NCI-H146 (cell line): Measurements from ENCODE around the gene KRTAP10-2.

ENCODE experiments used
- DNase-seq: peaks from one replicate; lab custom pipeline; 2025; lab: John Stamatoyannopoulos, UW

Gene KRTAP10-2

DNA sequence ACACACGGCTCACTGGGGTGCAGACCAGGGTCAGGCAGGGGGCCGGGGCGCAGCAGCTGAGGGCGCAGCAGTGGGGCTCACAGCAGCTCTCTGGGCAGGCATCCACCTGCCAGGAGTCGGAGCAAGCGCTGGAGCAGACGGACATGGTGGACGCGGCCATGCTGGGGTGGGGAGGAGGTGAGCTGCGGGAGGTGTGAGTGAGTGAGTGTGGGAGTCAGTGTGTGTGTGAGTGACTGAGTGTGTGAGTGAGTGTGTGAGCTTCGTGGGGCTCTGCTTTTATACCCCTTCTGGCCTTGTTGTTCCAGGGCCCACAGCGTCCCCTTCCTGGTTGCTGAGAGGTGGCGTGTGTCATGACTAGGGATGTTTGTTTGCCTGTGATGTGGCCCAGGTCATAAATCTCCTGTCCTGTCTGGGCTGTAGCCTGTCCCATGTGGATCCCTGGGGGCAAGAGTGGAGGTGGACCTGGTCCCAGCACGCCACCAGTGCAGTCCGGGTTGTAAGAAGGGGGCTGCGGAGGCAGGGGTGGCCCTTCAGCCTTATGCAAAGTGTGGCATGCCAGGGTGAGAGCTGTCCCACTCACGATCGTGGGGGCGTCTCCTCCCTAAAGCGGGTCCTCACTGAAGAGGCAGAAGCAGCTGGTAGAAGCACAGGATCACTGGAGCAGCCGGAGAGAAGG, 11.2 kb downstream of the KRTAP10-2 start, which contains the start of gene KRTAP10-1:
KRTAP10-1 (minus strand) TSS at position 205 of the 676 bp plus-strand sequence; CDS start at position 160, 45 bp downstream.
- no peak for DNase-seq

DNA sequence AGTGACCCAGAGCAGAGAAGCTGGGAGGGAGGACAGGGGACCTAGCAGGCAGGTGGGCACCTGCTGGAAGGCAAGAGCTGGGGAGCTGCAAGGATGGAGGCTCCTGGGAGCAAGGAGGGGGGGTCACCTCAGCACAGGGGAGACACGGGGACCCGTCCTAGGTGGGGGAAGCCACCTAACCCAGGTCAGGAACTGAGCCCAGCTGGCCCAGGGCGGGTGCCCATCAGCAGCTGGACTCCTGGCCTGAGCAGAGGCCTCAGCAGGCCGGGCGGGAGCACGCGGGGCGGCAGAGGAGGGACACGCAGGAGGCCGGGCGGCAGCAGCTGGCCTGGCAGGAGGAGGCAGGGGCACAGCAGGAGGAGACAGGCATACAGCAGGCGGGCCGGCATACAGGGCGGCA, 12.3 kb downstream of the KRTAP10-2 start:
- no peak for DNase-seq

- no peak for DNase-seq
Observed at GRCh38 chr21:44537930-44538911, 13.1 kb downstream of the KRTAP10-2 start.

GRCh38 chr21:44535963-44536362, 15.3 kb downstream of the KRTAP10-2 start:
- no peak for DNase-seq

DNA sequence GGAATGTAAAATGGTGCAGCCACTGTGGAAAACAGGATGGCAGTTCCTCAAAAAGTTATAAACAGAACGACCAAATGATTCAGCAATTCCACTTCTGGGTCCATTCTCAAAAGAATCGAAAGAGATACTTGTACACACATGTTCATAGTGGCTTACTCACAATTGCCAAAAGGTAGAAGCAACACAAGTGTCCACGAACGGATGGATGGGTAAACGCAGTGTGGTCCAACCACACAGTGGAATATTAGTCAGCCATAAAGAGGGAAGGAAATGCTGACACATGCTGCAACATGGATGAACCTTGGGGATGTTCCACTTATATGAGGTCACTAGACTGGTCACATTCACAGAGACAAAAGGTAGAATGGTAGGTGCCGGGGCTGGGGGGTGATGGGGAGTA, 16.6 kb downstream of the KRTAP10-2 start:
- DNase-seq = no peak

DNA sequence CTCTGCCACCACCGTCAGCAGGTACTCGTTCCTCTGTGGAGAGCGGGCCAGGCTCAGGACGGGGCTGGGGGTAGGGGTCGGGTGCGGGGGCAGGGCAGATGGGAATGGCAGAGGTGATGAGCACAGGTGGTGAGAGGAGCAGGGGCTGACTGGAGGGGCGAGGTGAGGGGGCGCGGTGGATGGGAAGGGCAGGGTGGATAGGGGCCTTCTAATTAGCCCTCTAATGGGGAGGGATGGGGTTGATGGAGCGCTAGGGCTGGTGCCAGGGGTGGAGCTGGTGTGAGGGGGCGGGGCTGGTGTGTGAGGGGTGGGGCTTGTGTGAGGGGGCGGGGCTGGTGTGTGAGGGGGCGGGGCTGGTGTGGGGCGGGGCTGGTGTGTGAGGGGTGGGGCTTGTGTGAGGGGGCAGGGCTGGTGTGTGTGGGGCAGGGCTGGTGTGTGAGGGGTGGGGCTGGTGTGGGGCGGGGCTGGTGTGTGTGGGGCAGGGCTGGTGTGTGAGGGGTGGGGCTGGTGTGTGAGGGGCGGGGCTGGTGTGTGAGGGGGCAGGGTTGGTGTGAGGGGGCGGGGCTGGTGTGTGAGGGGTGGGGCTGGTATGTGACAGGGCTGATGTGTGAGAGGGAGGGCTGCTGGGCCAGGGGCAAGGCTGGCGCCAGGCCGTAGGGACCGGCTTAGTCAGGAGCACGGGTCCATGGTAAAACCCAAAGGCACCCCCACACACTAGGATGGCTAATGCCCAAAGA, 17.2 kb downstream of the KRTAP10-2 start:
- no peak for DNase-seq

GRCh38 chr21:44533121-44533890, 18.0 kb downstream of the KRTAP10-2 start:
- no peak for DNase-seq

- DNase-seq = no peak
Observed at GRCh38 chr21:44532712-44533111, 18.6 kb downstream of the KRTAP10-2 start.

- no peak for DNase-seq
Observed at GRCh38 chr21:44531606-44532564, 19.4 kb downstream of the KRTAP10-2 start.

- no peak for DNase-seq
Observed at GRCh38 chr21:44530903-44531605, 20.3 kb downstream of the KRTAP10-2 start.

GRCh38 chr21:44530221-44530902, 20.9 kb downstream of the KRTAP10-2 start:
- DNase-seq = no peak

DNA sequence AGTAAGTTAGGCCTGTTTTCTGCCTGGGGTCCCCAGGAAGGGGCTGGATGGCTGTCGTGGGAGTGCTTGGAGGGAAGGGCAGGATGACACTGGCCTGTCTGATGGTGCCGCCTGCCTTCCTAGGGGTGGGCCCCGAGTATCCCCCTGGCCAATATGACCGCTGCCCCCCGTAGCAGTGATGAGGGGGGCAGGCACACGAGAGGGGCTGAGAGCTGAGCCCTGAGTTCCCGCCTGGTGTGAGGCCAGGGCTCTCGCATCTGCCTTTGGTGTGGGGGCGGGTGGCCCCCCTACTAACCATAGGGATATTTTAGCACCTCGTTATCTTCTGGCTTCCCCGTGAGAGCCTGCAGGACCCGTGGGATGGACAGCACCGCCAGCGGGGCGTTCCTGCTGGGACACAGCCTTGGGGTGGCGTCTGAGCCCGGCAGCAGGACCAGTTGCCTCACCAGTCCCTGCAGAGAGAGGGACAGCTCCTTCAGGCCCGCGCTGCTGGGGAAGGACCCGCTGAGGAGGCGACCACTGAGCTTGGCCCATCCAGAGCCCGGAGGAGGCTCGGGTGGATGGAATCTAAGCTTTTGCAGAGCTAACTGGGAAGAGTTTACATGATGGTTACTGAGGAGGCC, 21.7 kb downstream of the KRTAP10-2 start:
- no peak for DNase-seq

GRCh38 chr21:44529011-44529421, 22.3 kb downstream of the KRTAP10-2 start:
- no peak for DNase-seq

DNA sequence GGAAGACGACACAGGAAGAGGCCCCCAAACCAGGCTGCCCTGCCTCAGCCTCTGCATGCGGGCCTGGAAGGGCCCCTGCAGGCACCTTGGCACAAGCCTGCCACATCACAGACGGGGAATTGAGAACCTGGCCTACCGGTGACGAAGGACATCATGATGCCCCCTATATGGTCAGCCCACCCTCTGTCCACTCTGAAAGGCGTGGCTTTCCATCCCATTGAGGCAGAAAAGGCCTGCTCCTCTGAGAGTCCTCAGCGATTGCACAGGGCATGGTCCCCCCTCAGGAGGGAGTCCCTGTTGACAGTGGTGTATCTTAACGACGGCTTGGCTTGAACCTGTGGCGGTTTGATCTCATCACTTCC, 22.7 kb downstream of the KRTAP10-2 start:
- DNase-seq = no peak

DNA sequence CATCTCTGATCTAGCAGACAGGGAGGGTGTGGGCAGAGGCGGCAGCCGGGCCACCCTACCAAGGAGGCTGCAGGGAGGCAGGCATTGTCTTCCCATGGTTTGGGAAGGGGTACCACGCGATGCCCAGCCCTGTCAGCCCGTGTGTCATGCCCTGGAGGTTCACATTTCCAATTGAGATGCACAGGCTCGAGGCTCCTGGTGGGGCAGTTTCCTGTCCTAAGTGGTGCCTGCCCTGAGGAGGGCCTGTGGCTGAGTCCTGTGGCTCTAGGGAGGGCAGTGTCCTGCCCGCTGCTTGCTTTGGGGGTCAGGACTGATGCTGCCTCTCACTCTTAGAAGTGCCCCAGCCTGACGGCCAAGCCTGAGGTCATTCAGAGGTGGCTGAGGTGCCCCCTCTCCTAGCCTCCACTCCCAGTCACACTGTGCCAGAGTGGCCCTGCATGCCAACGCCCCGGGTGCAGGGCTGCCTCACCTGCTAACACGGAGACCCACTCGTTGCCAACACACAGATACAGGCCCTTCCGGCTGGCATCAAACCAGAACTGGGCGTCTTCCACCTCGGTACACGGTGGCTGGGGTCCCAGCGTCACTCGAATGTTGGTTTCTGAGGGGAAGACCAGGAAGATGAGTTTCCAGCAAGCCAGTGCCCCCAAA, 23.2 kb downstream of the KRTAP10-2 start:
- no peak for DNase-seq

DNA sequence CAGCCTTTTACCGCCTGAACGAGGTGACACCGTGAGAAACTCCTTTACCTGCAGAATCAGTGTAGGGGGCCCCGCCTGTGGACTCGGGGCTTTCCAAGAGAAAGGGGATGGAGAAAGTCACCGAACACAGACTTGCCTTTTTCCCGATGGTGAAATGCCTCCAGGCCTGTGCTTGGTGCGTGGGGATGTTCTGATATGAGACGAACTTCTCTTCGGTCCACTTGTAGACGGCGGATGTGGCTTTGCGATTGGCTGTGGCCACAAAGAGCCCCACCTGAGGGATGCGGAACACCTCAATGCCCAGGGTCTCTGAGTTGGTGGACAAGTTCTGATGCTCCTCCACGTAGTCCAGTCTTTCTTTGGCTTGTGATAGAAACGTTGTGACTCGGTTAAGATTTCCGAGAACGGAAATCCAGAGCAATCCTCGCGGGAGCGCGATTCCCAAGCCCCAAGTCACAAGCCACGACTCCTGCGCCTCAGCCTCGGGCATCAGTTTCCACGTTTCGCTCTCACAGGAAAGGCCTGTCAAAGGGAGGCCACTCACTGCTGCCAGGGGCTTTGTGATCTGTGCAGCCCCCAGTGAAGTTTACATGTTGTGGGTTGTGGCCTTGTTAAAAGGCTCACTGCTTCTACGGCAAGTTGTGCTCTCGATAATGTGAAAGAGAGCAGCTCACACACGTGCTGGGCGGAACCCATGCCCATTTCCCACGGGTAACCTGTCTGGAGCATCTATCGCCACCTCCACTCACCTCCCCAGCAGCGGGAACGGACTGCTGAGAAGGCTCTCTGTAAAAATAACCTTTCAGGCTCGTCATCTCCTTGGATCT, 23.9 kb downstream of the KRTAP10-2 start:
- DNase-seq = no peak
